ENCODE results near the gene EEF1A1. TPM values are rescaled to one million over a fixed set of nuclear protein-coding genes. Genes with fewer than 3 reads are reported as not detected.

Gene EEF1A1
- total RNA-seq, 6 donors from 2014 or later: 3,617 to 10,582 (median 7,272) TPM

- DNase-seq (no peak), ATAC-seq (ENCODE audit: low FRiP score in 2 of 2) (no peak)
- Histone ChIP-seq H3K4me1 (no peaks in the 10 kb centered on the region), H3K9me3 (no peaks in the 10 kb centered on the region), H3K36me3 (no peaks in the 10 kb centered on the region), H3K4me3 (no peak overlapping the region), H3K27me3 (no peaks in the 10 kb centered on the region), H3K27ac (no peak overlapping the region)
- WGBS, 2 donors: 68 to 70% methylated on average over 2 of the region's 2 CpGs
- TF ChIP-seq POLR2A (IDR thresholded peaks at IDR 0.05) (no peak), EP300 (IDR thresholded peaks at IDR 0.05) (no peak), POLR2AphosphoS5 (IDR thresholded peaks at IDR 0.05) (no peak), CTCF (IDR thresholded peaks at IDR 0.05) (no peak)
Measured at GRCh38 chr6:73534628-73535027, 13.8 kb upstream of the EEF1A1 start.

- TF ChIP-seq POLR2A (IDR thresholded peaks at IDR 0.05): no peak
- no peak for TF ChIP-seq POLR2AphosphoS5 (IDR thresholded peaks at IDR 0.05)
- TF ChIP-seq EP300 (IDR thresholded peaks at IDR 0.05): no peak
- TF ChIP-seq CTCF (IDR thresholded peaks at IDR 0.05): no peak
- no peaks in the 10 kb centered on the region for H3K4me1 ChIP-seq
- no peaks in the 10 kb centered on the region for H3K27me3 ChIP-seq
- no peaks in the 10 kb centered on the region for H3K9me3 ChIP-seq
- no peak overlapping the region for H3K4me3 ChIP-seq
- DNase-seq (no peak), ATAC-seq (ENCODE audit: low FRiP score in 2 of 2) (no peak)
- no peak overlapping the region for H3K27ac ChIP-seq
- 85% methylated on average over 3 of the region's 3 CpGs for WGBS, 2 donors
- H3K36me3 ChIP-seq: no peaks in the 10 kb centered on the region
Measured at GRCh38 chr6:73532293-73532692, 11.5 kb upstream of the EEF1A1 start.

- Histone ChIP-seq H3K4me3 (no peak overlapping the region), H3K27ac (no peak overlapping the region), H3K4me1 (peaks cover 0 to 5% (median under 1%) of the 10 kb centered on the region in 4 donors), H3K27me3 (no peaks in the 10 kb centered on the region), H3K9me3 (no peaks in the 10 kb centered on the region), H3K36me3 (no peaks in the 10 kb centered on the region)
- DNase-seq (no peak), ATAC-seq (ENCODE audit: low FRiP score in 2 of 2) (no peak)
- TF ChIP-seq POLR2AphosphoS5 (IDR thresholded peaks at IDR 0.05) (no peak), POLR2A (IDR thresholded peaks at IDR 0.05) (no peak), CTCF (IDR thresholded peaks at IDR 0.05) (no peak), EP300 (IDR thresholded peaks at IDR 0.05) (no peak)
- WGBS, 2 donors: 74 to 78% methylated on average over 7 of the region's 7 CpGs
Measured at GRCh38 chr6:73528897-73529296, 8.1 kb upstream of the EEF1A1 start.

DNA sequence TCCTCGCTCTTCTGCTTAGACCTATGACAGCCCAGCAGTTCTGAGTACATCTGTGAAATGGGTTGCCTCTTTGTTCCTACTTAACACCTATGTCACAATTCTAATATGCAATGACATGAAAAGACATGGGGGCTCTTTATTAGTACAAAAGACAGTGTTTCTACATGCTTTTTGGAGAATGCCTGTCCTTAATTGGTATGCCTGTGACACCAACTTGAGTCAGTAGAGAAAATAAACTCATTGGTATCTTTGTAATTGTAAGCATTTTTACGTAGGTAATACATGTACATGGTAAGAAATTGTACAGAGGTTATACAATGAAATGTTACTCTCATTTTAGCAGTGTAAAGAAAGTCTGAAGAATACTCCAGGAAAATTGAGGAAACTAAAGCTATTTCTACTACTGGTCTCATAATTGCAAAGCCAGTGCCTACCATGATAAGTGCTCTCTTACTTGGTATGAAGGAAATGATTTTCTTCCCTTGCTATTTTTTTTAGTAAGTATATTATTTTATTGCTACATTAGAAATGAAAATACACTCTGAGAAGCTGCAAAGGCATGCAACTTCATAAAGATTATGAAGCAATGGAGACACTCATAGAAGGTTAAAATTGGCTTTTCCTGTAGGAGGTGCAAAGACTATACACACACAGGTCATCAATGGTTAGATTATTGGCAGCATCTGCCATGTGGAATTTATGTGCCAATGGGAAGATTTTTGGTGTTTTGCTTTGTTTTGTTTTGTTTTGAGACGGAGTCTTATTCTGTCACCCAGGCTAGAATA is 4.9 kb upstream of the EEF1A1 start:
- 95 to 98% methylated on average over 3 of the region's 3 CpGs for WGBS, 2 donors
- ATAC-seq (ENCODE audit: low FRiP score in 2 of 2): no peak

More for the DNA sequence above, 4.9 kb upstream of the EEF1A1 start:
- H3K9me3 ChIP-seq: no peaks in the 10 kb centered on the region
- H3K4me1 ChIP-seq: peaks cover 13 to 20% (median 15%) of the 10 kb centered on the region in 4 donors
- H3K27me3 ChIP-seq: no peaks in the 10 kb centered on the region
- H3K36me3 ChIP-seq: no peaks in the 10 kb centered on the region
- no peak for DNase-seq
- H3K27ac ChIP-seq: no peak overlapping the region
- H3K4me3 ChIP-seq: no peak overlapping the region
- TF ChIP-seq EP300 (IDR thresholded peaks at IDR 0.05): no peak
- no peak for TF ChIP-seq POLR2A (IDR thresholded peaks at IDR 0.05)
- no peak for TF ChIP-seq POLR2AphosphoS5 (IDR thresholded peaks at IDR 0.05)
- no peak for TF ChIP-seq CTCF (IDR thresholded peaks at IDR 0.05)

All from upper lobe of left lung (tissue), 6 donors.